ENCODE data around the gene IQGAP2. TPM values are rescaled to one million over a fixed set of nuclear protein-coding genes. Genes with fewer than 3 reads are reported as not detected.

The IQGAP2 gene
- polyA plus RNA-seq, 3 donors: 55.1 to 76.6 (median 60.8) TPM

DNA sequence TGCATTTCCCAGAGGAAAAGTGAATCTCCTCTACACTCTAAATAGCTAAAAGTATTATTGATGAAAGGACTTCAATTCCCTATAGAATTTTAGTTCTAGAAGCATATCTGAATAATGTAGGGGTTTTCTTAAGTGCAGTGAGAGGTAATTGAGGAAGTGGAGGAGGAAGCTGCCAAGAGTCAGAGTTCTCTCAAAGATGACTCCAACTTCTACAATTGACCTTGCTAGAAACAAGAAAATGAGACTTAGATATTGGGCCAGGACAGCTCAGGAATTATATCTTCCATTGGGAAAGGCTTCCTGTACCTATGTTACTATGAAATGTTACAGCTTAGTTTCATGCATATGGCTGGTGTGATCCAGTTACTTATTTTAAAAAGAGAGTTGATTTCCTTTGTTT lies 302.5 kb downstream of the IQGAP2 start:
- DNase-seq: no peak

DNA sequence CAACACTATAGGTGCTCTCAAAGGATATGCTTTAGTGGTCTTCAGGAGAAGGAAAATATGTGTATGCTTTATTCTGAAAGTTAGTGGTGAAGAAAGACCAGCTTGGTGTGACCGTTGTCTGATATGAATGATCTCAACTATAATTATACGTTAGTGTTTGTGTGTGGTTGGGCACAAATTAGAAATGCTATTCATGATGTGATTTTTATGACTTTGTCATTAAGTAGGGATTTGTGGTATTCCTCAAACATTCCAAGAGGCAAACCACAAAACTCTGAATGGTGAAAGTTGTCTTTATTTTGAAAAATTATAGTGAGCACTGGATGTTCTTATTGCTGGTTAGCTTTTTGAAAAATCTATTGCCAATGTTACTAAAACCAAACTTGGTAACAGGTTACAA lies 306.7 kb downstream of the IQGAP2 start:
- DNase-seq: no peak

DNA sequence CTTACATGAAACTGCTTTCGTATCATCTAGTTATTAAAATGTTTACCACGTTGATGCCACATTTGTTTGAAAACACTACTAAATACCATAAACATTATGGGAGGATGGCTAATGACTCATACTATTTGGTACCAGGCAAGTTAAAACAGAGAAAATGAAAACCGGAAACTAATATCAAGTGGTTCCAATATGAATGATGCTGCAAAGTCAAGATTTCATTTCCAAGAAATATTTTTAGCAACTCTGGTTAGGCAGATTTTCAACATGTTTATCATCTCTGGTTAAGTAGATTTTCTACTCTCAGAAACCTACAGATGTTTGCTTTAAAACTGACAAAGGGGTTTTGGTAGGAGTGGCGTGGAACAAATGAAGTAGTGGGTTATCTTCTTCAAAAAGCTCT lies 307.9 kb downstream of the IQGAP2 start:
- DNase-seq: no peak

DNA sequence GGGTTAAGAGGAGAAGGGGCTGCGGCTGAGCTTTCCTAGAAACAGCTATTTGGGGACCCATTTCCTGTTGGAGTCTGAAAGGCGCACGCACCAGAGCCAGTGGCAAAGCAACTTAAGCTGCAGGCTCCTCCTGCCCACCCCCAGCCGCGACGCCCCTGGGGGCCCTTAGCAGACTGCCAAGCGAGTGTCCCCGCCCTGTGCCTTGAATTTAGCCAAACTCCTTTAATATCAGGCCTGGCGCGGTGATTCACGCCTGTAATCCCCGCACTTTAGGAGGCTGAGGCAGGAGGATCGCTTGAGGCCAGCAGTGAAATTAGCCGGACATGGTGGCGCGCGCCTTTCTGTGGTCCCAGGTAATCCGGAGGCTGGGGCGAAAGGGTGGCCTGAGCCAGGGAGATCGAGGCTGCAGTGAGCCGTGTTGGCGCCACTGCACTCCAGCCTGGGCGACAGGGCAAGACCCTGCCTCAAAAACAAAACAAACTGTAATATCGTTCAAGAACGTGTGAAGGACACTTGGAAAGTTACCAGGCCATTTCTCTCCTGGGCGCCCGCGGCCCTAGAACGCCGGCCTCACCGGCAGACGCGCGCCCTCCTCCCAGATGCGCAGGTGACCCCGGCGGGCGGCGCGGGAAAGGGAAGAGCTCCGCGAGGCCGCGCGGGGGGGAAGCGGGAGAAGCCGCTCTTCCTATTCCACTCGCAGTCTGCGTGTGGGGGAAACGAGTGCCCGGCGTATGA lies 311.8 kb downstream of the IQGAP2 start:
- peak; percentile 42 for DNase-seq

DNA sequence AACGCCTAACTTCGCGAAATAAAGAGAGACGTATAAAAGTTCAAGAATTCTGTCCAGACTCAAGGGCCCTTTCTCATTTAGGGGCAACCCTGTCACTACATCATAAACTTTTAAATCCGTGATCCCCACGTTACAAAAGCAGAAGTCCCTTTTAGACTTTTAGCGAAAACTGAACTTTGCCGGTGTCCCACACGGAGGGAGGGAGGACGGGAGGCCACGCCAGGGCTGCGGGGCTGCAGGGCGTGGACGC lies 312.3 kb downstream of the IQGAP2 start:
- DNase-seq: no peak

DNA sequence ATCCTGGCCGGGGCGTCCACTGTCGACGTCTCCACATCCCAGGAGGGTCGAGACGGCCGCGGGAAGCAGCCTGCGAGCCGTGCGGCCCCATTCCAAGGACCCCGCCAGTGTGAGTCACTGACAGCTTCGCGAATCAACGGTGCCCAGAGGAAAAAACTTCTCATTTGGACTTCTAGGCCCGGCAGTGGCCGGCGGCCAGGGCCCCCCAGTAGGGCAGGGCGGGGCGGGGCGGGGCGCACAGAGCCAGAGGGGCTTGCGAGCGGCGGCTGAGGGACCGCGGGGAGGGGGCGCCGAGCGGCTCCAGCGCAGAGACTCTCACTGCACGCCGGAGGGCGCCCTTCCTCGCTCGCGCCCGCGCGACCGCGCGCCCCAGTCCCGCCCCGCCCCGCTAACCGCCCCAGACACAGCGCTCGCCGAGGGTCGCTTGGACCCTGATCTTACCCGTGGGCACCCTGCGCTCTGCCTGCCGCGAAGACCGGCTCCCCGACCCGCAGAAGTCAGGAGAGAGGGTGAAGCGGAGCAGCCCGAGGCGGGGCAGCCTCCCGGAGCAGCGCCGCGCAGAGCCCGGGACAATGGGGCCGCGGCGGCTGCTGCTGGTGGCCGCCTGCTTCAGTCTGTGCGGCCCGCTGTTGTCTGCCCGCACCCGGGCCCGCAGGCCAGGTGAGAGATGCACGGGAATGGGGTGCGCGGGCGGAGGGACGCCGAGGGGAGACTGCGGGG lies 312.8 kb downstream of the IQGAP2 start, which contains the start of gene F2R:
TSS of gene F2R (plus strand) at position 391 of the 720 bp plus-strand sequence. CDS start at position 573, 182 bp downstream.
- peak; percentile 74 for DNase-seq

DNA sequence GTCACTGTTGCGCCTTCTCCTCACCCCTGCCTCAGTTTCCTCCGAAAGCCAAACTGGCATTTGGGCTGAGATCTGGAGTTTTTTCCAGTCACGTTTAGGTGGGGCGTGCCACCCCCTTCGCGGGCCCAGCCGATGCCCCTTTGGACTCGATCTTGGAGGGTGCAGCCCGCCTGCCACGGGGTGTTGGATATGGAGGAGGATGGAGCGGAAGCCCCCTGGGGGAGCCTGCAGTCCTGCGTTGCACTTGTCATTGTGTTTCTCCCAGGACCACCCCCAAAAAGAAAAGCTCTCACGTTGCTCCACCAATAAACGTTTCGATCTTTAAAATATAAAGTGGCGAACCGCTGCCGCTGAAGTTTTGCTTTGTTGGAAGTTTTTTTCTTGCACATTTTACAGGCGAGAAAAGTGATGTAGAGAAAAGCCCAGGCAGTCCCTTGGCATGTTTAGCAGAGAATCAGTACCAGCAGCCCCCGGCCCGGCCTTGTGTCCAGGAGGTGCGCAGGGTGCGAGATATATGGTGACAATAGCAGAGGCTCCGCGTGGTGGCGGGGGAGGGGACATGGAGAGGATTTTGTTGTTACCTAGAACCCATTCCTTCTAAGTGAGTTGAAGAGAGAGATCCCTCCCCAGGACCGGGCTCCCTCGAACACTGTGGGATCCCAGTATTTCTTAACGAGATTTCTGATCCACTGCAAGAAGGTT lies 313.5 kb downstream of the IQGAP2 start:
- DNase-seq: no peak

DNA sequence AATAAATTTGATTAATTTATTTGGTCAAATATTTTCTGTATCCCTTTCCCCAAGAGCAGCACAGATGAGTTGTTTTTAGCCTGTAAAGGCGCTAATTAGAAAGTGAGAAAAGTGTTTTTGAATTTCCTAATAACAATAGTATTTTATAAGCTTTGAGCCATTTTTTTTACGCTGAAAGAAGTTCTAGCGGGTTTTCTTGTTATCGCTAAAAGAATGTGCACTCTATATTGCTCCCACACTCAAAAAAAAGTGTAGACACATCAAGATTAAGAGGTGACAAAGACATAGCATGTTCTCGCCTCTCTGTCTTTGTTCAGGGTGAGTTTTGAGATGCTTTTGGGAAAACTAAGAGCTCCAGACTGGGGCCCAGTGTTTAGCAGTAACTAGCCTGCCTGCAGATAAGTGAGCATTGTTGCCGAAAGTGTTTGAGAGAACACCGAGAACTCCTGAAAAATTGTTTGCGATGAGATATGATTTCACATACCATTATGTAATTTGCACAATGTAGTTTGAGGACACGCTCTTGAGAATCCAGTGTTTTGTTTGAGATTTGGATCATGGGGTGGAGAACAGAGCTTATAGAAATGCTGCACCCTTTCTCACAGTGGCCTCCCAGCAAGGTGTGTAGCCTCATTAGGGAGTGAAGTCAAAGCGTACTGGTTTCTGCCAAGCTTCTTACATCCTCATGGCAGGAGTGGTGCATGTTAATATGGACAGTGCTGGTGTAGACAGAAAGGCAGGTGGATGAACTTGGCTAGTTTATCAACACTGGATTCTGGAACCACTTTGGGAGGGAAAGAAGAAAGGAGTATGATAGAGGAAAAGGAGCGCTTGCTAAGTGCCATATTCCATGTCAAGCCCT lies 314.4 kb downstream of the IQGAP2 start:
- no peak for DNase-seq

DNA sequence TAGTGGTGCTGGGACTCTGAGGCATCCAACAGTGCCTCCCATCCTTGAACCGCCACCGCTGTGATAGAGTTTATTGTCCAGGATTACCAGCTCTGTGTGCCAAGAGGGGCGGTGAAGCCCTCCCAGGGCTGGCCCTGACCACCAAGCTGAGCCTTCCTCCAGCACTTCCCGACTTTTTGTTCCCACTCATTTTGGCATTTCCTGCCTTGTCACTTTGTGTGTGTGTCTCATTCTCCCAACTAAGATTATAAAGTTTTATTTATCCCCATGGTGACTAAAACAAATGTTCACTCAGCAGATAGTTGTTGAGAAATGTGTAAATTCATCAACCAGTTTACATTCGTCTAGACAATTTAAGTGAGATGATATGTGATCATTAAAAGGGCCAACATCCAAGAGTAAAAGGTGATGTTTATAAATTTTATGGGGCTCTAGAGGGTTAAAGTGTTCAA lies 315.3 kb downstream of the IQGAP2 start:
- DNase-seq: no peak

DNA sequence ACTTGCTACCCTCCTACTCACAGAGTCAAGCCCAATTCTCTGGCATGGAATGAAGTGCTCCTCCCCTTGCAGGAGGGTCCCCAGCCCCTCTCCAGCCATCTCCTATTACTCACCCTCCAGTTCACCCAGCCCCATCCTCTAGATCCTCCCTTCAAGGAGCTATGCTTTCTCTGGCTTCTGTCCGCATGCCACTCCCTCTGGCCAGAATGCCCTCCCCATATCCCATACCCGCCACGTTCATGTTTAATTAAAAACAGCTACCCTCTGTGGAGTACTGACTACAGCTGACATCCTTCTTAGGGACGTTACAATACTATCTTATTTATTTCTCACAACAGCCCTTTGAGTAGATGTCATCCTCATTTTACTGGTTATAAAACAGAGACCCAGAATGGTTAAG lies 315.8 kb downstream of the IQGAP2 start:
- no peak for DNase-seq

DNA sequence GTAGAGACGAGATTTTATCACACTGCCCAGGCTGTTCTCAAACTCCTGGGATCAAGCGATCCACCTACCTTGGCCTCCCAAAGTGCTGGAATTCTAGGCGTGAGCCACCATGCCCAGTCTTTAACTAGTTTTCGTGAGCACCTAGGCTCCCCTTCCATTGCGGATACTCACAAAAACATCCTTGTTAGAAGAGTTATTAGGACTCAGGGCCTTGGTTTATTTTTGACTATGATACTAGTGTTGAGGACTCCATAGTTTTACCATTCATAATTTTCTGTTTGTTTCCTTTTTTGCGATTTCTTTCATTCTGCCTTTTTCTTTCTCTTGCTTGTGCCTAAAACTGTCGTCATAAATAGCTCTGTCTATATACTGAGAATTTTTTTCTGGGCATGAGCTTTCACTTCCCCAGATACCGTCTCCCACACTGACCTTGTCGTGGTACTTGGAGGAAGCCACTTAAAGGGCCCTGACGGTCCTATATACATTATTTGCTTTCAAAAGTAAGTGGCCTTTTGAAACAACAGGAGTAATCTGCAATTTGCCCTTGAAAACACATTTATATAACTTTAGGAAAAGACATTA lies 318.0 kb downstream of the IQGAP2 start:
- DNase-seq: no peak

DNA sequence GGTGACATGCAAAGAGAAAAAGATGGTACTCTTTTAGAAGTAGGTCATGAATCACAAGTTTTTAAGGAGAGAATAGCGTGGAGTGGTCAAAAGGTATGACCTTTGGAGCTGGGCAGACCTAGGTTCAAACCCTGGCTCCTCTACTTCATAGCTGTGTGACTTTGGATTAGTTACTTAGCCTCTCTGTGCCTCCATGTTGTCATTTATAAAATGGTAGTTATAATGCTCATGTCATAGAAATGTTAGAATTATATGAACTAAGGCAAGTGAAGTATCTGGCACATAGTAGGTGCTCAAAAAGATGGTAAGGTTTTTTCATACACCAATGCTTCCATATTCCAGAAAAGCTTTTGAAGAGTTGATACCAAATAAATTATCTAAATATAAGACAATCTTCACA lies 320.2 kb downstream of the IQGAP2 start:
- DNase-seq: no peak

DNA sequence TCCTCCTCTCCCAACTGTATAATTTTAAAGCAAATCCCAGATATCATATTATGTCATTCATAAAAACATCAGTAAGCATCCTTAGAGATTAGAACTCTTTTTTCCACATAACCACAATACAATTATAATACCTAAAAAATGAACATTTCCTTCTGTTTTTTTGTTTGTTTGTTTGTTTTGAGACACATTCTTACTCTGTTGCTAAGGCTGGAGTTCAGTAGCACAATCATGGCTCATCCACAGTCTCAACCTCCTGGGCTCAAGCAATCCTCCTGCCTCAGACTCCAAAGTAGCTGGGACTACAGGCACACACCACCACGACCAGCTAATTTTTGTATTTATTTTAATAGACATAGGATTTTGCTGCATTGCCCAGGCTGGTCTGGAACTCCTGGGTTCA lies 320.8 kb downstream of the IQGAP2 start:
- no peak for DNase-seq

DNA sequence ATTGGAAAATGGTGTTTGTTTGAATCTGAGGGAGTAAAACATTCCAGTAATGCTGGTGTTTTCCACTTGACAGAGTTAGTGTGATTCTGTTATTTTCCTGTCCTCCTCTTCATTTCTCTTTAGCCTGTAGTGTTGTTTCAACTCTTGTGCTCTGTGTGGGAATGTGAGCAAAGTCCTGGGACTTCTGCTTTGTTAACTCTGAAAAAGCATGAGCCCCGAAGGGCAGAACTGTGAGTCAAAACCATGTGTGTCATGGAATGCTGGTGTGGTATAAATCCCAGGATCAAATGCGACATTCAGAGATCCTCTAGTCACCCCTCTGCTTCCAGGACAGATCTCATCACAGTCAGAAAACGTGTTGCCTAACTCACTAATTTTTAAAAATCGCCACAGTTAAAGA lies 321.8 kb downstream of the IQGAP2 start:
- DNase-seq: no peak

DNA sequence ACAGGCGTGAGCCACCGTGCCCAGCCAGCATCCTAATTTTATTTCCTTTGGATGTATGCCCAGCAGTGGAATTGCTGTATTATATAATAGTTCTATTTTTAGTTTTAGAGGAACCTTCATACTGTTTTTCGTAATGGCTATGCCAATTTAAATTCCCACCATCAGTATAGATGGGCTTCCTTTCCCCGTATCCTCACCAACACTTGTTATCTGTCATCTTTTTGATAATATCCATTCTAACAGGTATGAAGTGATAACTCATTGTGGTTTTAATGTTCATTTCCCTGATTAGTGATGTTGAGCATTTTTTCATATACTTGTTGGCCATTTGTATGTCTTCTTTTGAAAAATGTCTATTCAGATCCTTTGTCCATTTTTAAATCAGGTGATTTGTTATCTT lies 325.9 kb downstream of the IQGAP2 start:
- no peak for DNase-seq

DNA sequence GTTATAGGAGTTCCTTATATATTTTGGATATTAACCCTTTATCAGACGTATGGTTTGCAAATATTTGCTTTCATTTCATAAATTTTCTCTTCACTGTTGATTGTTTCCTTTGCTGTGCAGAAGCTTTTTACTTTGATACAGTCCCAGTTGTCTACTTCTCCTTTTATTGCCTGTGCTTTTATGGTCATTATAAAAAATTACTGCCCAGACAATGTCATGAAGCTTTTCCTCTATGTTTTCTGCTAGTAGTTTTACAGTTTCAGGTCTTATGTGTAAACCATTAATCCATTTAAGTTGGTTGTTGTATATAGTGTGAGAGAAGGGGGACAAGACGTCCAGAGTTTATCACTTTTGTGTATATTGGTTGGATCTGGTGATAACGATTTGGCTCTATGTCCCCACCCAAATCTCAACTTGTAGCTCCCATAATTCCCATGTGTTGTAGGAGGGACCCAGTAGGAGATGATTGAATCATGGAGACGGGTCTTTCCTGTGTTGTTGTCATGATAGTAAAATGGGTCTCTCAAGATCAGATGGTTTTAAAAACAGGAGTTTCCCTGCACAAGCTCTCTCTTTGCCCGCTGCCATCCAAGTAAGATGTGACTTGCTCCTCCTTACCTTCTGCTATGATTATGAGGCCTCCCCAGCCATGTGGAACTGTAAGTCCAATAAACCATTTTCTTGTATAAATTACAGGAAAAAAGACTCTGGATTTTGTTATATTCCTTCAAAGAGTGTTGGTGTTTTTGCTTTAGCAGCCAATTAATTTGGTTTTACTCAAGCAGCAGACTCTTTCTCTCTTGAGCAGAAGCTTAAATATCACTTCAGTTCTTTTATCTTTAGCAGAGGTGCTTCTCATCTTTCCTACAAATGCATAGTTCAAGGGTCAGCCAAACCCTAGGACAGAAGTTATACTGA lies 326.5 kb downstream of the IQGAP2 start:
- DNase-seq: no peak

DNA sequence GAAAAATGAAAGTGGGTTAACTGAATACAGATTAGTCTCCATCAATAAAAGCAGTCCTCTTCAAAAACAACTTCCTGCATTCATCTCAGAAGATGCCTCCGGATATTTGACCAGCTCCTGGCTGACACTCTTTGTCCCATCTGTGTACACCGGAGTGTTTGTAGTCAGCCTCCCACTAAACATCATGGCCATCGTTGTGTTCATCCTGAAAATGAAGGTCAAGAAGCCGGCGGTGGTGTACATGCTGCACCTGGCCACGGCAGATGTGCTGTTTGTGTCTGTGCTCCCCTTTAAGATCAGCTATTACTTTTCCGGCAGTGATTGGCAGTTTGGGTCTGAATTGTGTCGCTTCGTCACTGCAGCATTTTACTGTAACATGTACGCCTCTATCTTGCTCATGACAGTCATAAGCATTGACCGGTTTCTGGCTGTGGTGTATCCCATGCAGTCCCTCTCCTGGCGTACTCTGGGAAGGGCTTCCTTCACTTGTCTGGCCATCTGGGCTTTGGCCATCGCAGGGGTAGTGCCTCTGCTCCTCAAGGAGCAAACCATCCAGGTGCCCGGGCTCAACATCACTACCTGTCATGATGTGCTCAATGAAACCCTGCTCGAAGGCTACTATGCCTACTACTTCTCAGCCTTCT lies 329.4 kb downstream of the IQGAP2 start:
- DNase-seq: no peak

DNA sequence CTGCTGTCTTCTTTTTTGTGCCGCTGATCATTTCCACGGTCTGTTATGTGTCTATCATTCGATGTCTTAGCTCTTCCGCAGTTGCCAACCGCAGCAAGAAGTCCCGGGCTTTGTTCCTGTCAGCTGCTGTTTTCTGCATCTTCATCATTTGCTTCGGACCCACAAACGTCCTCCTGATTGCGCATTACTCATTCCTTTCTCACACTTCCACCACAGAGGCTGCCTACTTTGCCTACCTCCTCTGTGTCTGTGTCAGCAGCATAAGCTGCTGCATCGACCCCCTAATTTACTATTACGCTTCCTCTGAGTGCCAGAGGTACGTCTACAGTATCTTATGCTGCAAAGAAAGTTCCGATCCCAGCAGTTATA lies 329.9 kb downstream of the IQGAP2 start:
- DNase-seq: no peak

DNA sequence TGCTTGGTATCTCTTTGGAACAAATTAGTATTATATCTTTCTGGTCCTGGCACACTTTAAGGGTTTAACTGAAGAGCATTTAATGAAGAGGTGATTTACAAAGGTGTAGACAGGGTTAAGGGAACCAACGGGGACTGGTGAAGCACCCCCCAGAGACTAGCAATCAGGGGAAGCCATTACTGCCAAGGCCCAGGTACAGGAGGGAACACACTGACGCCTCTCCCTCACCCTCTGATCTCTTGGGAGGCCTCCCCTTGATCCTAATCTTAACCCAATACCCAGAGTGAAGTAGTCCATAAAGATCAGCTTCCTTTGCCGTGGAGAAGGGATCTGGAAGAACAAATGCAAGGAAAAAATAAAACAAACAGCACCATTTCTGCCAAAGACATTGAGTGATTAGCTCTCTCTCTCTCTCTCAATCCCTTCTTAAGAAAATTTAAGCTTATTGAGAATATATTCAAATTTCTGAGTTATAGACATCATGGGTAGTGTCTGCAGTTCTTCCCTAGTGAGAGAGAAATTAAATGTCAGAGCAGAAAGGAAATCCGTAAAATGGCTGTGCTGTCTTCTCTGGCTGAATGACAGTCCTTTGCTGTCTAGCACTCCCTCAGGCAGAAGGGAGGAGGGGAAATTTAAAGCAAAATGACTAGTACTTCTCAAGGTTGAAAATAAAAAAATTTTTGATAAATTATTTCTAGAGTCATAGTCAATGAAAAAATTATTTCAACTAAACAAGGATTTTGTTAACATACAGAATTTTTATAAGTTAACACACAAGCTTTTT lies 332.9 kb downstream of the IQGAP2 start:
- no peak for DNase-seq
